Neuronal stem cell (in vitro differentiated cells): ENCODE data around the gene PAX2.
"Not testable (repeated sequence)": the region's sequence is repeated elsewhere in the genome, so short reads cannot be mapped to it uniquely, and the experiment has no call there.

Source experiments
- DNase-seq: peaks from one replicate; pipeline ENCODE4 v3.0.0-alpha.2; 2013; ENCODE audit warnings: low spot score
- H2AFZ ChIP-seq: one replicate; pipeline ENCODE4 v1.6.1; 2013; ENCODE audit warnings: mild to moderate bottlenecking, low read length, inconsistent platforms
- H2AK5ac ChIP-seq: 2 replicates; pipeline ENCODE4 v1.6.1; 2013; ENCODE audit warnings: low read depth, mild to moderate bottlenecking, inconsistent platforms, low read length, moderate library complexity, mixed read lengths
- H2BK120ac ChIP-seq: 2 replicates; pipeline ENCODE4 v1.6.1; 2013; ENCODE audit warnings: low read depth, mild to moderate bottlenecking, inconsistent platforms, low read length, moderate library complexity, mixed read lengths
- H2BK12ac ChIP-seq: one replicate; pipeline ENCODE4 v1.6.1; 2013; ENCODE audit warnings: low read length, inconsistent platforms
- H2BK15ac ChIP-seq: 2 replicates; pipeline ENCODE4 v1.6.1; 2013; ENCODE audit warnings: mild to moderate bottlenecking, low read length, inconsistent platforms, mixed read lengths
- H2BK5ac ChIP-seq: one replicate; pipeline ENCODE4 v1.6.1; 2013; ENCODE audit warnings: inconsistent platforms, mild to moderate bottlenecking, low read length, moderate library complexity
- H3K14ac ChIP-seq: one replicate; pipeline ENCODE4 v1.6.1; 2013; ENCODE audit warnings: low read length, inconsistent platforms
- H3K18ac ChIP-seq: 2 replicates; pipeline ENCODE4 v1.6.1; 2013; ENCODE audit warnings: low read length, inconsistent platforms
- H3K23ac ChIP-seq: 2 replicates; pipeline ENCODE4 v1.6.1; 2013; ENCODE audit warnings: low read depth, mild to moderate bottlenecking, mixed read lengths, low read length, inconsistent platforms; ENCODE audit not compliant: poor library complexity
- H3K27ac ChIP-seq: replicated peaks from 3 replicates; pipeline ENCODE4 v1.5.1; 2013; ENCODE audit warnings: low read length, inconsistent platforms
- H3K27me3 ChIP-seq, 3 experiments: 2 replicates each; pipeline ENCODE4 v1.6.1; 2013; ENCODE audit warnings: low read length in 3 of 3, mild to moderate bottlenecking in 2 of 3, inconsistent platforms in 1 of 3, low read depth in 1 of 3, mixed read lengths in 1 of 3, moderate library complexity in 1 of 3; ENCODE audit not compliant: control insufficient read depth in 3 of 3, insufficient read depth in 3 of 3
- H3K36me3 ChIP-seq, 2 donors: replicated peaks in 1 of 2; 2 replicates each; pipeline ENCODE4 v1.6.1; 2013; ENCODE audit warnings: low read length in 2 of 2; ENCODE audit not compliant: control insufficient read depth in 2 of 2, insufficient read depth in 2 of 2
- H3K4ac ChIP-seq: 2 replicates; pipeline ENCODE4 v1.6.1; 2013; ENCODE audit warnings: inconsistent platforms, mild to moderate bottlenecking, low read length, moderate library complexity
- H3K4me1 ChIP-seq, 2 donors: 1 replicate in 1 of 2; 2 replicates in 1 of 2; pipeline ENCODE4 v1.6.1; 2013; ENCODE audit warnings: low read length in 2 of 2, low read depth in 1 of 2; ENCODE audit not compliant: control insufficient read depth in 2 of 2, insufficient read depth in 1 of 2
- H3K4me2 ChIP-seq: one replicate; pipeline ENCODE4 v1.6.1; 2013; ENCODE audit warnings: mild to moderate bottlenecking, low read length, inconsistent platforms; ENCODE audit not compliant: insufficient read depth, poor library complexity, severe bottlenecking
- H3K4me3 ChIP-seq, 2 donors: 2 replicates each; pipeline ENCODE4 v1.5.1; 2013; ENCODE audit warnings: low read length in 2 of 2, mild to moderate bottlenecking in 2 of 2, inconsistent platforms in 1 of 2, moderate library complexity in 1 of 2
- H3K79me1 ChIP-seq: one replicate; pipeline ENCODE4 v1.6.1; 2013; ENCODE audit warnings: low read depth, mild to moderate bottlenecking, inconsistent platforms, low read length, moderate library complexity
- H3K9ac ChIP-seq: one replicate; pipeline ENCODE4 v1.6.1; 2013; ENCODE audit warnings: mild to moderate bottlenecking, low read depth, low read length, inconsistent platforms; ENCODE audit not compliant: poor library complexity
- H3K9me3 ChIP-seq, 2 donors: replicated peaks in 1 of 2; 2 replicates each; pipeline versions ENCODE3 to v1.6.1; 2013; ENCODE audit warnings: low read length in 2 of 2, mild to moderate bottlenecking in 2 of 2, inconsistent platforms in 1 of 2, low read depth in 1 of 2, mixed read lengths in 1 of 2, moderate library complexity in 1 of 2; ENCODE audit not compliant: control insufficient read depth in 2 of 2, insufficient read depth in 1 of 2
- H4K8ac ChIP-seq: one replicate; pipeline ENCODE4 v1.6.1; 2013; ENCODE audit warnings: low read depth, mild to moderate bottlenecking, inconsistent platforms, low read length, moderate library complexity
- H4K91ac ChIP-seq: one replicate; pipeline ENCODE4 v1.6.1; 2013; ENCODE audit warnings: low read length, low read depth, mild to moderate bottlenecking, inconsistent platforms; ENCODE audit not compliant: poor library complexity
- WGBS, 2 donors: extraction: QIAGEN DNeasy Blood & Tissue Kit; methylation state at CpG; one replicate each; pipeline ENCODE4 v1.1.7; 2013; ENCODE audit warnings: missing lambda C conversion rate in 2 of 2, mixed read lengths in 1 of 2; ENCODE audit not compliant: insufficient read length in 2 of 2, insufficient replicate concordance in 1 of 2; ENCODE audit errors: extremely low coverage in 2 of 2; 5-methylcytosine and 5-hydroxymethylcytosine counted together

Gene PAX2

GRCh38 chr10:100701704-100702103 is 43.7 kb upstream of the PAX2 start:
- H3K27me3 ChIP-seq, result peaks cover 0 to 35% (median 11%) of the 10 kb centered on the region in 3 experiments
- H2AK5ac ChIP-seq, H4K8ac ChIP-seq, H3K36me3 ChIP-seq, H3K18ac ChIP-seq, H3K27ac ChIP-seq, H4K91ac ChIP-seq, H2BK12ac ChIP-seq, H3K14ac ChIP-seq, H3K9me3 ChIP-seq, H3K4me1 ChIP-seq, H3K4me3 ChIP-seq, H2BK5ac ChIP-seq, H2AFZ ChIP-seq, H3K79me1 ChIP-seq, H2BK120ac ChIP-seq, H3K4ac ChIP-seq, H3K4me2 ChIP-seq, H3K9ac ChIP-seq, DNase-seq, H2BK15ac ChIP-seq, H3K23ac ChIP-seq: not testable (repeated sequence)
- no CpG with 5 or more reads among the region's 2 CpGs for WGBS, 2 donors

DNA sequence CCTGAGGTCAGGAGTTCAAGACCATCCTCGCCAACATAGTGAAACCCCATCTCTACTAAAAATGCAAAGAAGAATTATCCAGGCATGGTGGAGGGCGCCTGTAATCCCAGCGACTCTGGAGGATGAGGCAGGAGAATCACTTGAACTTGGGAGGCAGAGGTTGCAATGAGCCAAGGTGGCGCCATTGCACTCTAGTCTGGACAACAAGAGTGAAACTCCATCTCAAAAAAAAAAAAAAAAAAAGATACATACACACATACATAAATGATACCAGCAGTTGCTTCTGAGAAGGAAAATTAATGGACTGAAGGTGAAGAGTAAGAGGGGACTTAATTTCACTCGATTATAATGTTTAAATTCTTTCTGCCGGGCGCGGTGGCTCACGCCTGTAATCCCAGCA is 40.2 kb upstream of the PAX2 start:
- H2AFZ ChIP-seq, result no peak overlapping the region
- H2BK120ac ChIP-seq, result no peak overlapping the region
- no peak overlapping the region for H2AK5ac ChIP-seq
- no peak for DNase-seq
- H3K18ac ChIP-seq, result no peak overlapping the region
- no peak overlapping the region for H3K4ac ChIP-seq
- no peak overlapping the region for H3K4me3 ChIP-seq
- no peaks in the 10 kb centered on the region for H3K36me3 ChIP-seq
- no CpG with 5 or more reads among the region's 9 CpGs for WGBS, 2 donors
- peaks cover 0 to 8% of the 10 kb centered on the region in 2 donors for H3K4me1 ChIP-seq
- no peak overlapping the region for H4K91ac ChIP-seq
- no peaks in the 10 kb centered on the region for H3K9me3 ChIP-seq
- H3K27ac ChIP-seq, result no peak overlapping the region
- H3K27me3 ChIP-seq, result peaks cover 7 to 47% (median 33%) of the 10 kb centered on the region in 3 experiments
- no peak overlapping the region for H3K23ac ChIP-seq
- no peak overlapping the region for H3K4me2 ChIP-seq
- no peak overlapping the region for H3K14ac ChIP-seq
- H3K9ac ChIP-seq, result no peak overlapping the region
- no peak overlapping the region for H4K8ac ChIP-seq
- no peak overlapping the region for H2BK12ac ChIP-seq
- peaks cover 1% of the 10 kb centered on the region for H3K79me1 ChIP-seq
- no peak overlapping the region for H2BK5ac ChIP-seq
- no peak overlapping the region for H2BK15ac ChIP-seq

DNA sequence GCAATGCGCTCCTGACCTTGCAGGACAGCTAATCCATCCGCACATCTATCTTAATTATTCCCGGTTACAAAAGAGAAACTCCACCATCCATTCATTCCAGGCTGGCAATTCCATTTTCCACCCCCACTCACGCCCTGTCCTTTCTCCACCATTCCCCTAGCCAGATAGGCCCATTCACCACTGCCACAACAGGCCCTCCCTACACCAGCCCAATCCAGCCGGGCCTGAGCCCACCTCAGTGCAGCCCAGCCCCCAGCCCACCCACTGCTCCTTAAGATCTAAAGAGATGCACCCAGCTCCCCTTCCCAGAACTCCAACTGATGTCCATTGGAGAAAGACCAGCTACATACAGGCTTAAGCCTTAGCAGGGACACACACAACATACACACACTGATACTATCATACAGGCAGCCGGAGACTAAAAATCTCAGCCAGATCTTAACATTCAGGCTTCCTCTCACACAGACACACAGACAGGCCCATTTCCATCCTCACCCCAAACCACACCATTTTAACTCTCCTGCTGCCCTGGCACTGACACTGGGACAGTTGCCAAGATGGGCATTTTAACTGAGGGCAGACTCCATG is 38.0 kb upstream of the PAX2 start:
- Histone ChIP-seq H3K27ac (no peak overlapping the region), H3K14ac (no peak overlapping the region), H2BK120ac (no peak overlapping the region), H2AFZ (no peak overlapping the region), H3K4me2 (no peak overlapping the region), H2BK5ac (peak overlapping the region; percentile 82), H3K9ac (no peak overlapping the region), H4K8ac (no peak overlapping the region), H3K4ac (no peak overlapping the region), H3K4me1 (peaks cover 0 to 10% of the 10 kb centered on the region in 2 donors), H3K23ac (no peak overlapping the region), H3K4me3 (no peak overlapping the region), H2BK15ac (no peak overlapping the region), H3K9me3 (no peaks in the 10 kb centered on the region), H3K79me1 (peaks cover 1% of the 10 kb centered on the region), H2BK12ac (no peak overlapping the region), H3K36me3 (no peaks in the 10 kb centered on the region), H3K18ac (peak overlapping the region; percentile 51), H3K27me3 (peaks cover 15 to 64% (median 53%) of the 10 kb centered on the region in 3 experiments), H4K91ac (no peak overlapping the region), H2AK5ac (no peak overlapping the region)
- DNase-seq, result no peak
- WGBS, 2 donors, result no CpG with 5 or more reads among the region's 6 CpGs

- Histone ChIP-seq H2BK12ac (no peak overlapping the region), H3K79me1 (peaks cover 1% of the 10 kb centered on the region), H3K27ac (no peak overlapping the region), H3K9ac (no peak overlapping the region), H3K4me2 (peak overlapping the region; percentile 52), H3K14ac (peak overlapping the region; percentile 78), H2BK5ac (no peak overlapping the region), H3K36me3 (no peaks in the 10 kb centered on the region), H2AFZ (peak overlapping the region; percentile 69), H2BK15ac (no peak overlapping the region), H4K8ac (no peak overlapping the region), H3K4me1 (peaks cover 0 to 10% of the 10 kb centered on the region in 2 donors), H3K9me3 (no peaks in the 10 kb centered on the region), H3K27me3 (peaks cover 29 to 84% (median 73%) of the 10 kb centered on the region in 3 experiments), H3K4me3 (peak overlapping the region in 1 of 2 donors; percentile 49), H2AK5ac (peak overlapping the region; percentile 17), H4K91ac (no peak overlapping the region), H3K23ac (no peak overlapping the region), H3K18ac (peak overlapping the region; percentile 91), H2BK120ac (no peak overlapping the region), H3K4ac (no peak overlapping the region)
- no peak for DNase-seq
- WGBS, 2 donors, result no CpG with 5 or more reads among the region's 26 CpGs
Observed at GRCh38 chr10:100709146-100710082, 36.0 kb upstream of the PAX2 start.
